K562 (cell line): ENCODE data around the gene ASRGL1. TPM values are rescaled to one million over a fixed set of nuclear protein-coding genes. Genes with fewer than 3 reads are reported as not detected.
A peak's percentile ranks its signal among the peaks of the same experiment; 100 is the strongest.

Experiments used
- ARID1B ChIP-seq: fragments of 450-650 bp; IDR thresholded peaks from 2 replicates; pipeline ENCODE4 v1.6.1; 2016; ENCODE audit warnings: antibody characterized with exemption, mild to moderate bottlenecking, inconsistent platforms
- CBFA2T3 ChIP-seq: fragments of 450-650 bp; IDR thresholded peaks from 2 replicates; pipeline ENCODE4 v1.6.1; 2017
- CTBP1 ChIP-seq: fragments of 450-650 bp; IDR thresholded peaks from 2 replicates; pipeline ENCODE4 v1.6.1; 2016; ENCODE audit warnings: borderline replicate concordance
- CXXC5 ChIP-seq: fragments of 250-450 bp; sonication (Bioruptor Pico); IDR thresholded peaks from 2 replicates; pipeline ENCODE4 v1.8.0; 2022; ENCODE audit warnings: inconsistent platforms, mild to moderate bottlenecking, moderate library complexity
- DPF2 ChIP-seq: fragments of 450-650 bp; IDR thresholded peaks from 2 replicates; pipeline ENCODE4 v1.6.1; 2016
- EHMT2 ChIP-seq: fragments of 450-650 bp; IDR thresholded peaks from 2 replicates; pipeline ENCODE4 v1.6.1; 2018; ENCODE audit warnings: antibody characterized with exemption
- ESRRA ChIP-seq: fragments of 450-650 bp; IDR thresholded peaks from 2 replicates; pipeline ENCODE4 v1.6.1; 2014; ENCODE audit warnings: low read depth, mild to moderate bottlenecking, moderate library complexity, borderline replicate concordance
- HIVEP1 ChIP-seq: fragments of 250-450 bp; sonication (Bioruptor Pico); IDR thresholded peaks from 2 replicates; pipeline ENCODE4 v1.4.0; 2020; ENCODE audit warnings: mild to moderate bottlenecking
- HMG20A ChIP-seq: fragments of 450-650 bp; formaldehyde crosslinking; conservative IDR thresholded peaks from 2 replicates; pipeline ENCODE4 v1.4.0; 2020; ENCODE audit warnings: mild to moderate bottlenecking, mixed read lengths
- ID3 ChIP-seq, 2 experiments: fragments of 250-450 bp in 1 of 2; fragments of 450-650 bp in 1 of 2; sonication (Bioruptor Pico) in 1 of 2; IDR thresholded peaks; 2 replicates each; pipeline versions ENCODE4 v1.6.1 to v1.8.0; 2016 to 2021; ENCODE audit warnings: mild to moderate bottlenecking in 2 of 2, moderate library complexity in 2 of 2, missing compliant biosample characterization in 1 of 2, missing genetic modification characterization in 1 of 2
- L3MBTL2 ChIP-seq: fragments of 450-650 bp; IDR thresholded peaks from 2 replicates; pipeline ENCODE4 v1.6.1; 2016; ENCODE audit warnings: mild to moderate bottlenecking, moderate library complexity
- MIER1 ChIP-seq: fragments of 450-650 bp; IDR thresholded peaks from 2 replicates; pipeline ENCODE4 v1.6.1; 2016; ENCODE audit warnings: antibody characterized with exemption, mild to moderate bottlenecking, low read depth
- NCOA1 ChIP-seq: fragments of 450-650 bp; IDR thresholded peaks from 2 replicates; pipeline ENCODE4 v1.6.1; 2016; ENCODE audit warnings: low read depth
- NCOA4 ChIP-seq: fragments of 450-650 bp; IDR thresholded peaks from 2 replicates; pipeline ENCODE4 v1.6.1; 2018; ENCODE audit warnings: mild to moderate bottlenecking; ENCODE audit not compliant: partially characterized antibody
- NFE2 ChIP-seq: IDR thresholded peaks from 2 replicates; pipeline ENCODE4 v1.6.1; 2014; ENCODE audit warnings: antibody characterized with exemption, low read depth
- NR2C1 ChIP-seq, 2 experiments: fragments of 450-650 bp; IDR thresholded peaks; 2 replicates each; pipeline ENCODE4 v1.6.1; 2017; ENCODE audit warnings: mild to moderate bottlenecking in 2 of 2, antibody characterized with exemption in 1 of 2, inconsistent platforms in 1 of 2, missing compliant biosample characterization in 1 of 2, missing genetic modification characterization in 1 of 2
- NR2C2 ChIP-seq, 2 experiments: fragments of 200-800 bp in 1 of 2; sonication (Bioruptor generic) in 1 of 2; sonication (generic) in 1 of 2; formaldehyde crosslinking in 1 of 2; IDR thresholded peaks; 2 replicates each; pipeline versions ENCODE4 v1.6.1 to v1.8.0; 2016 to 2022; ENCODE audit warnings: mild to moderate bottlenecking in 1 of 2, missing compliant biosample characterization in 1 of 2, missing genetic modification characterization in 1 of 2, missing genetic modification reagents in 1 of 2
- SMARCA4 ChIP-seq: fragments of 450-650 bp; IDR thresholded peaks from 2 replicates; pipeline ENCODE4 v1.6.1; 2016
- SMARCE1 ChIP-seq: fragments of 450-650 bp; IDR thresholded peaks from 2 replicates; pipeline ENCODE4 v1.7.1; 2016; ENCODE audit warnings: mild to moderate bottlenecking
- TAF9B ChIP-seq: fragments of 450-650 bp; IDR thresholded peaks from 2 replicates; pipeline ENCODE4 v1.6.1; 2018; ENCODE audit warnings: mild to moderate bottlenecking; ENCODE audit not compliant: partially characterized antibody
- THRAP3 ChIP-seq: fragments of 450-650 bp; IDR thresholded peaks from 2 replicates; pipeline ENCODE4 v1.6.1; 2016; ENCODE audit warnings: mild to moderate bottlenecking, inconsistent platforms, borderline replicate concordance
- XRCC4 ChIP-seq: IDR thresholded peaks from one replicate; pipeline ENCODE4 v1.6.1; 2011; ENCODE audit not compliant: insufficient read depth, insufficient read length; ENCODE audit errors: extremely low read depth
- ZFP30 ChIP-seq: fragments of 250-450 bp; sonication (Bioruptor Pico); IDR thresholded peaks from 2 replicates; pipeline ENCODE4 v1.8.0; 2022; ENCODE audit warnings: moderate library complexity, mild to moderate bottlenecking, inconsistent platforms, borderline replicate concordance
- ZNF551 ChIP-seq: fragments of 250-450 bp; sonication (Bioruptor Pico); IDR thresholded peaks from 2 replicates; pipeline ENCODE4 v1.5.0; 2021; ENCODE audit warnings: mild to moderate bottlenecking, moderate library complexity
- polyA plus RNA-seq, 8 experiments: library from polyadenylated mRNA; depleted of rRNA in 4 of 8; stranded (reverse) in 5 of 8; unstranded in 3 of 8; fragments of >200 nt; fragmentation: Nextera tagmentation in 2 of 8; fragmentation: Illumina TruSeq in 1 of 8; extraction: Ambion mirVana in 2 of 8; extraction: Trizol in 1 of 8; gene quantifications; 2 replicates each; pipeline versions ENCODE4 v1.2.1 to v1.2.3, GENCODE V29; 2011 to 2014; ENCODE audit warnings: inconsistent platforms in 1 of 8, missing spikeins in 1 of 8
- total RNA-seq, 7 experiments: library from RNA; depleted of rRNA in 6 of 7; stranded (reverse); fragments of >200 nt in 6 of 7; fragmentation: Illumina TruSeq in 2 of 7; extraction: Trizol in 2 of 7; gene quantifications; 2 replicates each; pipeline versions ENCODE4 v1.2.1 to v1.2.3, GENCODE V29; 2011 to 2021; ENCODE audit warnings: low replicate concordance in 1 of 7
- TF ChIP-seq, protein P1 (sequence below): fragments of 250-450 bp; sonication (Bioruptor Pico); IDR thresholded peaks from 2 replicates; pipeline ENCODE4 v1.8.0; 2021; ENCODE audit warnings: borderline replicate concordance, mild to moderate bottlenecking, moderate library complexity; ENCODE audit not compliant: poor library complexity, severe bottlenecking
- TF ChIP-seq, protein P2 (sequence below), 2 experiments: IDR thresholded peaks; 2 replicates each; pipeline ENCODE4 v1.6.1; 2011; ENCODE audit warnings: borderline replicate concordance in 1 of 2, control low read depth in 1 of 2, low read depth in 1 of 2, low read length in 1 of 2, mild to moderate bottlenecking in 1 of 2, mixed read lengths in 1 of 2, moderate library complexity in 1 of 2; ENCODE audit not compliant: insufficient read depth in 1 of 2, insufficient read length in 1 of 2, poor library complexity in 1 of 2, severe bottlenecking in 1 of 2; ENCODE audit errors: extremely low read depth in 1 of 2
- TF ChIP-seq, protein P3 (sequence below): fragments of 450-650 bp; formaldehyde crosslinking; IDR thresholded peaks from 2 replicates; pipeline ENCODE4 v1.4.0; 2022; ENCODE audit warnings: missing genetic modification characterization

The ASRGL1 gene
- total and polyA plus RNA-seq, 9 of the 15 experiments (the other 6 are each of a cell fraction or from before 2014, with no cell fraction given) = 3.1 to 23.0 (median 11.2) TPM

DNA sequence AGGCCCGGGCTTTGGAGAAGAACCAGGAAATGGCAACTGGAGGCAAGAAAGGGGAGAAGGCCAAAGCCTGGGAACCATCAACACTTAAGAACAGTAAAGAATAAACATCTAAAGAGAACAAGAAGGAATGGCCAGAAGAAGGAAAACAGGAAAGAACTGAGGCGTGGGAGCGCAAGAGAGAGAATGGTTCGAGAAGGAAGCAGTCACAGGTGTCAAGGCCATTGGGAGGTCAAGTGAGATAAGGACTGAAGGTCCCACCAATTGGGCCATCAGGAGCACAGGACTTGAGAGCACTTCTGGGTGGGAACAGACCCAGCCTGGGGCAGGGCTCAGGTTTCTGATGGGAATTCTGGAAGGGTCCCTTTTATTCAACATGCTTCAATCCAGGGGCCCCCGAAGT is 80.9 kb downstream of the ASRGL1 start (continued):
- TF ChIP-seq L3MBTL2 (peak; percentile 67), CXXC5 (CRISPR knock-in tag) (peak; percentile 50; the same call in 1 of the 2 replicates), MIER1 (no peak), SMARCE1 (0 out of 2 replicates have a peak, but pooled peaks have one; percentile 18), ZNF551 (CRISPR knock-in tag) (no peak), ARID1B (peak; percentile 34; the same call in 1 of the 2 replicates), EHMT2 (0 out of 2 replicates have a peak, but pooled peaks have one; percentile 18), THRAP3 (no peak), ESRRA (peak; percentile 81), NR2C1 (IDR thresholded peaks at IDR 0.05) (peak; percentile 64), NR2C1 (tag; IDR thresholded peaks at IDR 0.05) (peak; percentile 80), NFE2 (no peak), SMARCA4 (peak; percentile 59), ZFP30 (CRISPR knock-in tag) (no peak), TAF9B (no peak), DPF2 (peak; percentile 57; the same call in 1 of the 2 replicates), CTBP1 (peak; percentile 71), XRCC4 (no peak), NCOA4 (no peak), CBFA2T3 (peak; percentile 31; the same call in 1 of the 2 replicates), NR2C2 (CRISPR knock-in tag; IDR thresholded peaks at IDR 0.05) (no peak), NR2C2 (tag; IDR thresholded peaks at IDR 0.05) (peak; percentile 75), NCOA1 (no peak; the same call in 1 of the 2 replicates), HMG20A (CRISPR knock-in tag) (no peak), ID3 (CRISPR knock-in tag; IDR thresholded peaks at IDR 0.05) (no peak), ID3 (tag; IDR thresholded peaks at IDR 0.05) (0 out of 2 replicates have a peak, but pooled peaks have one; percentile 19), HIVEP1 (CRISPR knock-in tag) (0 out of 2 replicates have a peak, but pooled peaks have one; percentile 18)
- TF ChIP-seq, protein P1, sequence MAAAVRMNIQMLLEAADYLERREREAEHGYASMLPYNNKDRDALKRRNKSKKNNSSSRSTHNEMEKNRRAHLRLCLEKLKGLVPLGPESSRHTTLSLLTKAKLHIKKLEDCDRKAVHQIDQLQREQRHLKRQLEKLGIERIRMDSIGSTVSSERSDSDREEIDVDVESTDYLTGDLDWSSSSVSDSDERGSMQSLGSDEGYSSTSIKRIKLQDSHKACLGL (CRISPR knock-in tag) = no peak
- TF ChIP-seq, protein P2, sequence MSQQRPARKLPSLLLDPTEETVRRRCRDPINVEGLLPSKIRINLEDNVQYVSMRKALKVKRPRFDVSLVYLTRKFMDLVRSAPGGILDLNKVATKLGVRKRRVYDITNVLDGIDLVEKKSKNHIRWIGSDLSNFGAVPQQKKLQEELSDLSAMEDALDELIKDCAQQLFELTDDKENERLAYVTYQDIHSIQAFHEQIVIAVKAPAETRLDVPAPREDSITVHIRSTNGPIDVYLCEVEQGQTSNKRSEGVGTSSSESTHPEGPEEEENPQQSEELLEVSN (IDR thresholded peaks at IDR 0.05; ENCODE audit: borderline replicate concordance in 1 of 2, extremely low read depth in 1 of 2, insufficient read depth in 1 of 2, insufficient read length in 1 of 2, low read depth in 1 of 2, low read length in 1 of 2, poor library complexity in 1 of 2, severe bottlenecking in 1 of 2) = peak in 1 of 2 experiments; percentile 30
- TF ChIP-seq, protein P3, sequence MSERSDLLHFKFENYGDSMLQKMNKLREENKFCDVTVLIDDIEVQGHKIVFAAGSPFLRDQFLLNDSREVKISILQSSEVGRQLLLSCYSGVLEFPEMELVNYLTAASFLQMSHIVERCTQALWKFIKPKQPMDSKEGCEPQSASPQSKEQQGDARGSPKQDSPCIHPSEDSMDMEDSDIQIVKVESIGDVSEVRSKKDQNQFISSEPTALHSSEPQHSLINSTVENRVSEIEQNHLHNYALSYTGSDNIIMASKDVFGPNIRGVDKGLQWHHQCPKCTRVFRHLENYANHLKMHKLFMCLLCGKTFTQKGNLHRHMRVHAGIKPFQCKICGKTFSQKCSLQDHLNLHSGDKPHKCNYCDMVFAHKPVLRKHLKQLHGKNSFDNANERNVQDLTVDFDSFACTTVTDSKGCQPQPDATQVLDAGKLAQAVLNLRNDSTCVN (CRISPR knock-in tag) = no peak
